NB4 (cell line): Measurements from ENCODE around the gene MTHFSD.

Experiments
- POLR2A ChIP-seq: IDR thresholded peaks from 2 replicates; pipeline ENCODE4 v1.6.1; 2011; ENCODE audit warnings: mild to moderate bottlenecking; ENCODE audit not compliant: insufficient read length; ENCODE audit errors: extremely low read depth
- TF ChIP-seq, protein P1 (sequence below): IDR thresholded peaks from one replicate; pipeline ENCODE4 v1.5.1; 2012; ENCODE audit warnings: low read depth, low read length

DNA sequence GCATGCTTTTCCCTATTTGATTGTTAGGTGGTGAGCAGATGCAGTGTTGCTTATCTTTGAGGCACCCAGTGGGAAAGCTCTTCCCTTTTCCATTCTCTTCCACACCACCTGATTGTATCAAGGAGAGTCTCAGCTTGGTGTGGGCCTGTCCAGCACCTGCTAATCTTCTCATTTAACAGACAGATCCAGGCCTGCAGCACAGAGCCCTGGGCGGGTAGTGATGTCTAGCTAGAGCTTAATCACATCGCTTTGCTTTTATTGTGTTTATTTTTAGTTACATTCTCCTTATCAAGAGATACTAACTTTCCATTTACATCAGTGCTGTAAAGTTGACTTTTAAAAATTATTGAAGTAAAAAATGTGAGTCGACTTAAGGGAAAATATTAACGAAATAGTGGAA, 47.5 kb upstream of the MTHFSD start:
- TF ChIP-seq, protein P1, sequence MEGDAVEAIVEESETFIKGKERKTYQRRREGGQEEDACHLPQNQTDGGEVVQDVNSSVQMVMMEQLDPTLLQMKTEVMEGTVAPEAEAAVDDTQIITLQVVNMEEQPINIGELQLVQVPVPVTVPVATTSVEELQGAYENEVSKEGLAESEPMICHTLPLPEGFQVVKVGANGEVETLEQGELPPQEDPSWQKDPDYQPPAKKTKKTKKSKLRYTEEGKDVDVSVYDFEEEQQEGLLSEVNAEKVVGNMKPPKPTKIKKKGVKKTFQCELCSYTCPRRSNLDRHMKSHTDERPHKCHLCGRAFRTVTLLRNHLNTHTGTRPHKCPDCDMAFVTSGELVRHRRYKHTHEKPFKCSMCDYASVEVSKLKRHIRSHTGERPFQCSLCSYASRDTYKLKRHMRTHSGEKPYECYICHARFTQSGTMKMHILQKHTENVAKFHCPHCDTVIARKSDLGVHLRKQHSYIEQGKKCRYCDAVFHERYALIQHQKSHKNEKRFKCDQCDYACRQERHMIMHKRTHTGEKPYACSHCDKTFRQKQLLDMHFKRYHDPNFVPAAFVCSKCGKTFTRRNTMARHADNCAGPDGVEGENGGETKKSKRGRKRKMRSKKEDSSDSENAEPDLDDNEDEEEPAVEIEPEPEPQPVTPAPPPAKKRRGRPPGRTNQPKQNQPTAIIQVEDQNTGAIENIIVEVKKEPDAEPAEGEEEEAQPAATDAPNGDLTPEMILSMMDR, result no peak
- no peak for TF ChIP-seq POLR2A
